GM04503 (cell line): Measurements from ENCODE around the gene NXPH1.
A peak's percentile ranks its signal among the peaks of the same experiment; 100 is the strongest.

Experiments
- DNase-seq: peaks from one replicate; pipeline ENCODE4 v3.0.0-alpha.2; 2012; ENCODE audit warnings: low read depth

NXPH1 gene

DNA sequence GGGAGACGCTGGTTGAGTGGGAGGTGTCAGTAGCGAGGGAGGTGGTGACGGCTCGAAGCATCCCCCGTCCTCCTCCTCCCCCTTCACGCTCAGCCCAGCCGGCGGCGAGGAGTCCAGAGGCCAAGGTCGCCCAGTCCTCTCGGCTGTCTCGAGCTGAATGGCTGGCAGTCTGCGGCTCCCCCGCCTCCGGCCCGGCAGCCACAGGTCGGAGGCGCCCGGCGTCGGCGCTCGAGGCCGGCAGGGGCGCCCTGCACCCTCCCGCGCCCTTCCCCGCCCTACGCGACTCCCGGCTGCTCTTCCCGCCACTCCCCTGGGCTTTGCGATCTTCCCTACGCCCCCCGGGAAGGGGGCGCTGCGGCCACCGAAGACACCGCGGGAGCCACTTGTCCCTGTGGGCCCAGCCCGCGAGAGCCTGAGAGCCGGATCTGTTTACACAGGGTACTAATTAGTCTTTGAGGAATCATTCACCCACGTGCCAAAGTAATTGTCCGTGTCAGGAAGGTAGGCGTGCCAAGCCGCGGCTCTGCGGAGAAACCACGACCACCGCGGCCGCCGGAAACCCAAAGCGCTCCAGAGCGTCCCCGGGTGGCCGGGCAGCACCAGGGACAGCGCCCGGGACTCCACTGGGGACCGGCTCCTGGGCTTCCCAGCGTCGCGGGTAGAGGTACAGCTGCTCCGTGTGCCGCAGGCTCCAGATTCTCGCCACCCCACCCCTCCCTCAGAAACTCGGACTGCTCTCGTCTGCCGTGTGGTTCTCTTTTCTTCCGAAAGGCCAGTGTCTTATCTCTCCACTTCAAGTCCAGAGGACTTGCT is at the start of gene NXPH1:
Gene NXPH1, plus strand, starts transcription at position 133 of the 813 bp plus-strand sequence.
- no peak for DNase-seq

DNA sequence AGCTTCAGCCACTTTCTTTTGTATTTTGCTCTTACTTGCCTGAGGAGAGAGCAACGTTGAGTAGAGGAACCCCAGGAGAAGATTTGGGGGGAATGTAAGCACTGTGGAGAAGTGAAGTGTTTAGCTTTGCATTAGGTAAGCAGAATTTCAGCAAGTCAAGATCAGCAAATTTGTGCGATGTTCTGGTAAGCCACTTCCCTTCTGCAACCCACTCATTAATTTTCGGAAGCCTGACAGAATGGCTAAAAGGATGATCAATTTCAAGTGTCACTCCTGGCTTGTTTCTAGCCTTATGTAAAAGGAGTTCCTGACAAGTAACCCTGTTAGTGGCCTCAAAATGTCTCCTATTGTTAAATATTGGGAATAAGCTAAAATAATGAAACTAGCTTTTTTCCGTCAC is 48.5 kb upstream of the NXPH1 start:
- no peak for DNase-seq

DNA sequence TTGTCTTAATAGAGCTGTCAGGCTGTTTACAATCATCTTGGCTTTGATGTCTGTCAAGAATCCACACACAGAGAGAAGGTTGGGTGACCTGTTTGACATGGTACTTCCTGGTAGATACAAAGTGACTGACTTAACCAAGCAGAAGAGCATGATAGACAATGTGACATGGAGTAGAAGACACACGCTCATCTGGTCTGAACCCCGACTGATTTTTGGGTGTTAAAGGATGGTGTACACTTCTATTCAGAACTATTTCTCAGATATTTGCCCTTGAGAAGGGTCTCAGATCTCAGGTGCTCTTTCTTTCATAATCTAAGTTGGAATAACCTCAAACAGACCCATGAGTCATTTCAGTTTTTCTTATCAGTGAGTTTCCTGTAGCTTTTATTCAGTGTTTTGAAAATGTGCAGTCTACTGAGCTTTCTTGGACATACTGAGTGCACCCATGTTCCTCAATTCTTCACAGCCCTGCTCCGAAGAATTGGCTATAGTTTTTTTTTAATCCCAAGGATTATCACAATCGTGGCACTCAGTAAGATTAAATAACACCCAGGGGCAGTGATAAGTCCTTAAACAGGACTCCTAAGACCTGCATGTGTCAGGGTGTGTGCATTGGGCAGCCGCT is 46.4 kb upstream of the NXPH1 start:
- no peak for DNase-seq

DNA sequence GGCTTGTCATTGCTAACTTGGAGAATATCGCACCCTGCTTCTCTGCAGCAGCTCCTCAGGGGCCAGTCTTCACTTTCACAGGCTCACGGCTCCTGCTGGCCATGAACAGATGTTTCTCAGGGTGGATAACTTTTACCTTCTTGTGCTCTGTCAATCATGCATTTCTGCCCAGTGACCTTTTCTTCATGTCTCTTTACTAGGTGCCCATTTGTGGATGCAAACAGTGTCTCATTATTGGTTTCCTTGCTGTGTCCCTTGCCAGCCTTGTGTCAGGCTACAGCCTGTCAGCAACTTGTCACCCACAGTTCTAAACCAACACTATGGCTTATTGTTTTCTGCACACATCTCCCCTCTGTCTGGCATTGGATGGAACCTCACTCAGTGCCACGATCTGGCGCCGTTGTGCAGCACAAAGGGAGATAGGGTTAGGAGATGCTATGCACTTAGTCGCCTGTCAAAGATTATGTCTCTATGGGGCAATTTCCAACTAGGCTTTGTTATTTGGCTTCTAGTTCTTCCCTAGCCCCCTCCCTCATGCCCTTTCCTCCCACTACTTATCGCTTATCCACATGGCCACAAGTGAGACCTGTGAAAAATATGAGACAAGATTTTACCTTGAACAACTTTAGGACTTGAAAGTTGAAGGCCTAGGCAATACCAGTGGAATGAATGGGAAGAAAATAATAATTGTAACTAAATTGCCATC is 45.7 kb upstream of the NXPH1 start:
- no peak for DNase-seq

DNA sequence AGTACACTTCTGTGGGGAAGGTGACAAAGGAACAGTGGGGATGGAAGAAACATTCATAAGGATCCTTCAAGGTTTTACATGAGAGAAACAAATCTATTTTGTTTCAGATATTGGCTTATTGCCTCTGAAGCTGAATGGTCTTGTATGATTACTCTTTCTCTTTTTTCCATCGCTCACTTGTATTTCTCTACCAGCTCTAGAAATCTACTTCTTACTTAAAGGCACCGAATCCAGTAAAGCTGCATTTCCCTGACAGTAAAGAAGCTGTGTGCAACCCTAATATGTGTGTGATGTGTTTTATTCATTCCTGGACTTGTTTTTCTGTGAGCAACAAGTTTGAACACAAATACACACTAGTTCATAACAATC is 45.2 kb upstream of the NXPH1 start:
- DNase-seq, result no peak

DNA sequence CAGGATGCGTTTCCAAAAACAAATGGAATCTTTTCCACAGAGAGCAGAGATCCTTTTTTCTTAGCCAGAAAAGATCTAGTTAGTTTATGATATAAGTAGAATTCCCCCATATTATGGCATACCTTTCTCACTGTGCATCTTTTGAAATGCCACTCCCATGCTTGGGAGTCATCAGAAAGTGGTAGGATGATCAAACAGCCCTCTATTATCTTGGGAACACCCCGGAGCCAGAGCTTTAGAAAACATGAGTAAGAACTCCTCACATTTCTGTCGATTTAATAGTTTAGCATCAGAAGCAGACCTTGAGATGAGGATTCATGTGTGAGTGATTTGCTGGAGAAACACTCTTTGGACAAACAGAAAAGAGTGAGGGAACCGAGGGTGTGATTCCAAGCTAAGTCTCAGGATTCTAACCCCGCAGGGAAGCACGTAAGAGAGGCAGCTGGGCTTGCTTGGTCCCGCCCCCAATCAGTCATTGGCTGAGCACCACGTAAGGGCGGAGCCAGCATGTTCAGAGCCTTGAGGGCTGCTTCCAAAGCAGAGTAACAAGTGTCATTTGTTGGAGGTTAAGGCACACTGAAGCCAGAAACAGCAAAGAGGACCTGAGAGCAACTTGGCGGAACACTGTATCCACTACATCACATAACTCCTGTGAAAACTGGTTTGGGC is 43.7 kb upstream of the NXPH1 start:
- no peak for DNase-seq

DNA sequence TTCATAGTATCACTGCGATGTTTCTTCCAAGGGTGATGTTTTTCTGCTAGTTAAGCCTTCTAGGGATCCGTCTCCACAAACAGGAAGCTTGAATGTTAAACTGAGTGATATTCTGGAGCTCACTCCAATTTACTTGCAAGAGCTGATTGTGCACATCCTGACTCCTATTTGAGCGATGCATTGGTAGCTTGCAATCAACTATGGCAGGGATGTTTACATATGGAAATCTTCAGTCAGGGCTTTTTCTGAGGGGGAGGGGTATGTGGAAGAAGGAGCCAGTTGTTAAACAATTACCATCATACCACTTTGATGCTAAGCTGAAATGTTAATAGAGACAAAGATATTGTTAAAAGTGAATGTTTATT is 43.2 kb upstream of the NXPH1 start:
- DNase-seq, result no peak

DNA sequence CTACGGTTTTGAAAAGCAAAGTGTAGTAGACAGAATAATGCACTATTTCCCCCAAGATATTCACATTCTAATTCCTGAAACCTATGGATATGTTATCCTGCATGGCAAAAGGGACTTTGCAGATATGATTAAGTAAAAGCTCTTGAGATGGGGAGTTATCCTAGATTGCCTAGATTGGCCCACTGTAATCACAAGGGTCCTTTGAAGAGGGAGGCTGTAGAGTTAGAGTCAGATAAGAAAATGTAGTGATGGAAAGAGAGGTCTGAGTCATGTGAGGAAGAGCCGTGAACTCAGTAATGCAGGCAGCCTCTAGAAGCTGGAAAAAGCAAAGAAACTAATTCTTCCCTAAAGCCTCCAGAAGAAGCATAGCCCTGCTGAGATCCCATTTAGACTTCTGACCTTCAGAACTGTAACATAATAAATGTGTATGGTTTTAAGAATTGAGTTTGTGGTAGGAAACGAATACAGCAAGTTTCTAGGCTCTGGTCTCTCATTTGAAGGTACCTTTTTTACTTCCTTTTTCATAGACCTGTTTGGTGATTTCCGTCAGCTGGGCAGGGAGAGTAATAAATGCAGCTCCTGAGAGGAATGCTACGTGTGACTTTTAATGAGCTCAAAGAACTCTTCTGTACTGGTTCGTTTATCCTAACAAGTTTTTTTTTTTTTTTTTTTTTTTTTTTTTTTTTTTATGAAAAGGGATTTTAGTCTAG is 41.9 kb upstream of the NXPH1 start:
- DNase-seq, result no peak

DNA sequence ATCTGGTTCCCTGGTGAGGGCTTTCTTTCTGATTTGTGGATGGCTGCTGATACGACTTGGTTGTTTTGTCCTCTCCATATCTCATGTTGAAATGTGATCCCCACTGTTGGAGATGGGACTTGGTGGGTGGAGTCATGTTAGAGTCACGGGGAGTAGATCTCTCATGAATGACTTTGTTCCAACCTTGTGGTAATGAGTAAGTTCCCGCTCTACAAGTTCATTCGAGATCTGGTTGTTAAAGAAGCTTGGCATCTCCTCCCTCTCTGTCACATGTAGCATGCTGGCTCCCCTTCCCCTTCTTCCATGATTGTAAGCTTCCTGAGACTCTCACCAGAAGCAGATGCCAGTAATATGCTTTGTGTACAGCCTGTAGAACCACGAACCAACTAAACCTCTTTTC is 37.1 kb upstream of the NXPH1 start:
- DNase-seq, result no peak

DNA sequence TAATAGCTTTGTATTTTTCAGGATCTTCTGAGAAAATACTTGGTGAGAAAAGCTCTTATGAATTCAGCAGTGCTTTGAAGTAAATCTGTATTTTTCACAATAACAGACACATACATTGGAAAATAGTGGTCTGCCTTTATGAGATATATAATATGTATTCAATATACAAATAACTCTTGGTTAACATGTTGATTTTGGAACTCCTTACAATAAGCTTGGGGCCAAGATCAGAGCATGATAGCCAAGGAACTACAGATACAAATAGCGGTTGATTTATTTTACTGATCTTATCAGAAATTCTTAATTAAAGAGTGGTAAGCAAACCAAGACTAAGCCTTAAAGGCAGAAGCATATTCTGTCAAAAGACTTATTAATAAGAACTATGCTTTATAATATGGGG is 24.5 kb upstream of the NXPH1 start:
- DNase-seq, result no peak

DNA sequence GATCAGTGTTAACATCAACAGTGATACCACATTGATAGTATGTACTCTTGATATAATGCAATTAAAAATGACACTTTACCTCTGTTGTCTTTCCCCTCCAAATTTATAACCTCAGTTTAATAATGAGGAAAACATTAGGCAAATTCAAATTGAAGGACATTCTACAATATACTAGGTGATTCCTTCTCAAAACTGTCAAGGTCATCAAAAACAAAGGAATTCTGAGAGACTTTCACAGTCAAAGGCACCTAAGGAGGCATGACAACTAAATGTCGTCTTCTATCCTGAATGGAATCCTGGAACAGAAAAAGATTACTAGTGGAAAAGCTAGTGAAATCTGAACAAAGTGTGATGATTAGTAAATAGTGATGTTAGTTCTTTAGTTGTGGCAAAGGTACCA is 22.3 kb upstream of the NXPH1 start:
- DNase-seq, result no peak

DNA sequence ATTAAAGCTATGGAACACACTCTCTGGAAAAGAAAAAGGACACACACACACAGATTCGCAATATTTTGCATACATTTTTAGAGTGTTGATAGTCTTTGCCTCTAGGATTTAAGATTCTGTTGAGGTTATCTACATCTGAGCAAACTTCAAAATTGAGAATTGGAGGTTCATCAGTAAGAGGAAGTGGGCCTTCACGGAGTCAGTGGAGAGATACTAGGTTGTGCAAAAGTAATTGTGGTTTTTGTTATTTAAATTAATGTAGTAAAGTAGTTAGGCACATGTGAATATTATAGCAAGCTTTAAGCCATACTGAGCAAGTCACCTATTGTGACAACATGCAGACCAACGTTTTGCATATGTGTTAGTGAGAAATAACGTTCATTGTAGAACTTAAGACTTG is 19.8 kb upstream of the NXPH1 start:
- DNase-seq, result no peak

DNA sequence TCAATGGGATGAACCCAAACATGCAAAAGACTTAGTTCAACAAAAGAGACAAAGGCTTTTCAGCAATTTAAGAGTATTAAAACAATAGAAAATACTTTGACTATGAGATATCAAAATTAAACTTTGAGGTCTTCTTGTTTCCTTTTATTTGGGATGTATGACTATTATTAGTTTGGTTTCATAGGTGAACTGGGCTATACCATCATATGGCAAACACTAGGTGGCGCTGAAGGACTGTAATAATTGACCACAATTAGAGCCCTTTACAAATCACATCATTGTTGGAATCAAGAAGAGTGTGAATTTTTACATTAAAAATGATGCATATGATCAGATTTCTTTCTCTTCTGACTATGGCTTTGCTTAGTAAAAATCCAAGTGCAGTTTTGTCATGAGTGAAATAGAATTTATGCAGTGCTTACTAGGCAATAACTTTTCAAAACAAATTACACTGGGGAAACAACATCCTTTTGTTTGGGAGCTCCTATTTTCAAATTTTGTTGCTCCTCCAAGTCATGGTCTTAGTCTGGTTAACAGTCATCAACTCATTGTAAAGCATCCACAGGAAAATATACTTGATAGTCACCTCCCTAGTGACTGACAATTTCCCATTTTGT is 14.7 kb upstream of the NXPH1 start:
- peak; percentile 2 for DNase-seq

DNA sequence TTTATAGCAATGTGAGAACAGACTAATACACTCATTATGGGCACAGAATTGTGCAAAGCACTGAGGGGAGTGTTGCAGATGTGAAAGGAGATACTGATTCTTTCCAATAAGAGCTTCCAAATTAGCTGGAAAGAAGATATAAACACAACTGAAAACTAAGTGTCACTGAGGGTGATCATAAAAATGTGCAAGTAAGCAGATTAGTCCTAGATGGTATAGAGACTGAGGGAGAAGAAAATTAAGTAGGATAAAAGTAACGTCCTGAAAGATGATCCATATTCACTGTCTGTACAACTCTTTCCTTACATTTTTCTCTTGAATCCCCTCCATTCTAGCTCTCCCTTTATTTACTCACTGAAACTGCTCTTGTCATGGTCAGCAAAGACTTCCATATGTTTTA is 11.2 kb upstream of the NXPH1 start:
- DNase-seq, result no peak

DNA sequence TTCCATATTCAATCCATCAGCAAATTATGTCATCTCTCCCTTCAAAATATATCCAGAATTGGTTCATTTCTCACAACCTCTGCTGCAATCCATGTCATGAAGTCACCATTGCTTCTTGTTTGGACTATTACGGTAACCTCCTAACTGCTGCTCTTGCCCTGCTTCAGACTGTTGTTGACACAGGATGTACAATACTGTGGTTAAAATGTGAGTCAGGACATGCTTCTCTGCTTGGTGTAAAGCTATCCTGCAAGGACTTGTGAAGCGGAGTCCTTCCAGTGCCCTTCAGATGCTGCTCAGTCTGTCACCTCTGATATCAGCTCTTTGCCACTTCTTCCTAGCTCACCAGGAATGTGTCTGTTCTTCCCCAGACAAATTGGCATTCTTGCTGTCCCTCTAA is 10.4 kb upstream of the NXPH1 start:
- no peak for DNase-seq

DNA sequence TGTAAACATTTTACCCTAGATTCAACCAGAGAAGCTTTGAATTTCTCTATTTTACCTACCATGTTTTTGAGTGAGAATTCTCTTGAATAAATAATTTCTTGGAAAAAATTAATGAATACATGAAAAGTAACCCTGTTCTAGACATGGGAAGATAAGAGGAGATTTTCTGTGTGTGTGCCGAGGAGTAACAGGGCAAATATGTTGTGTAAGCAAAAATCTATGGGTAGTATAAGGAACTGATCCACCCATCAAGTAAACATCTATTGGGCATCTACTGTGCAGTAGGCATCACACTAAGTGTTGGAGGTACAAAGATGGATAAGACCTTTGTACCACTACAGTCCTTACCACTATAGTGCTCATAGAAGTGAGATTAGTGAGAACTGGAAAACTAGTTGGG is 8.2 kb upstream of the NXPH1 start:
- DNase-seq, result no peak

DNA sequence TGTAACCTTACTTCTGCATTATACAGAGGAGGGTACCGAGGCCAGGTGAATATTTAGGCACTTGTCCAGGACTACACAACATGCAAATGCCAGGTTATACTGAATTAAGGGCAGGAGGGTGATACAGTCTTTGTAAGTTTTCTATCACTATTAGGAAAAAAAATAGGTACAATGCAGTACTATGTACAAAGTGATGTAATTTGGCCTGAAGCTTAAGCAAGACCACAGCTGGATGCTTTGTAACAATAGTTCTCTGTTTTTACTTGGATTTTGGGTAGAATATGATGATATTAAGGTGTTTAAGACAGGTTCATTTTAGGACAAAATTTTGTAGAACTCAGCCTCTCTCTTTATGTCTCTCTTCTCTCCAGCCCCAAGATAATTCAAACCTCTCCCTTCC is 2.8 kb upstream of the NXPH1 start:
- no peak for DNase-seq

DNA sequence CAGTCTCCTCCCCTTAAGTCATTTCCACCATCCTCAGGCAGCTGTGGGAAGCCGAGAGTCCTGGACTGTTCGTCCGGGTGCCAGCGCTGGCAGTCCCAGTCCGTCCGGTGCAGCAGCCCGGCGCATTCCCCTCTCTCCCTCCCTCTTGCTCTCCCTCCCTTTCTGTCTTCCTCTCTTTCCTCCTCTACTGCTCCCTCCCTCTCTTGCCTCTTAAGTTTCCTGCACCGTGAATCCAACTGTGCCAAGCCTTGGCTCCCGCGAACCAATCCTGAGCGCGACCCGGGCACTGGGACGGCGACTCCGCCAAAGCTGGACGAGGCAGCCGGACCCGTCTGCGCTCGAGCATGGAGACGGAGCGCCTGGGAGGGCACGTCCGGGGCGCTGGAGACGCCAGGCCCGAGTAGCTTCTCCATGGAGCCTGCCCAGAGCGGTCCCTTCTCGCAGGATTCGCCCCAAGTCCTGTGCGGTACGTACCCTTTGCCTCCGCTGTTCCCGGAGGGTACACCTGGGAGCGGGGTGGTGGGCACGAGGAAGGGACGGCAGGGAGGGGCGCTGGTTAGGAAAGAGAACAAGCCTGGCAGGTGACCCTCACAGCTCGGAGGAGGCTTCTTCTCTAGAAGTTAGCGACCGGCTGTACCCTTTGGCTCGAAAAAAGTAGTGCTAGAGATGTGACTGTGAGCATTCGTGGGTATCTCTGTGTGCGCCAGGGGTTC is 1.0 kb downstream of the NXPH1 start:
- no peak for DNase-seq

DNA sequence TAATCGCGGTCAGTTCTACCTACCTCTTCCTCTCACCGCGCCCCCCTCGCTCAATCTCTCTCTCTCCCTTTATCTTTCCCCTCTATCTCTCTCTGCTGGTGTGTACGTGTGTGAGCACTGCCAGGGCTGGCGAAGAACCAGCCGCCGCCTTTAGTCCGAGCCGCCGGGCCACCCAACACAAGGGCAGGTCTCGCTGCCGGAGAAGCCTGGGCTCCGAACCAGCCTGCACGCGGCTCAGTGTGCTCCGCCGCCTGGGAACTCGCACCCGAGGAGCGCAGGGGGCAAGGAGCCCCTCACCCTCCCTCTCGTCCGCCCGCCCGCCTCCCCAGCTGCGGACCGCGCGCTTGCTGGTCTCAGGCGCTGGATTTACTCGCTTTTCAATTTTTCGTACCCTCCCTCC is 1.7 kb downstream of the NXPH1 start:
- no peak for DNase-seq

DNA sequence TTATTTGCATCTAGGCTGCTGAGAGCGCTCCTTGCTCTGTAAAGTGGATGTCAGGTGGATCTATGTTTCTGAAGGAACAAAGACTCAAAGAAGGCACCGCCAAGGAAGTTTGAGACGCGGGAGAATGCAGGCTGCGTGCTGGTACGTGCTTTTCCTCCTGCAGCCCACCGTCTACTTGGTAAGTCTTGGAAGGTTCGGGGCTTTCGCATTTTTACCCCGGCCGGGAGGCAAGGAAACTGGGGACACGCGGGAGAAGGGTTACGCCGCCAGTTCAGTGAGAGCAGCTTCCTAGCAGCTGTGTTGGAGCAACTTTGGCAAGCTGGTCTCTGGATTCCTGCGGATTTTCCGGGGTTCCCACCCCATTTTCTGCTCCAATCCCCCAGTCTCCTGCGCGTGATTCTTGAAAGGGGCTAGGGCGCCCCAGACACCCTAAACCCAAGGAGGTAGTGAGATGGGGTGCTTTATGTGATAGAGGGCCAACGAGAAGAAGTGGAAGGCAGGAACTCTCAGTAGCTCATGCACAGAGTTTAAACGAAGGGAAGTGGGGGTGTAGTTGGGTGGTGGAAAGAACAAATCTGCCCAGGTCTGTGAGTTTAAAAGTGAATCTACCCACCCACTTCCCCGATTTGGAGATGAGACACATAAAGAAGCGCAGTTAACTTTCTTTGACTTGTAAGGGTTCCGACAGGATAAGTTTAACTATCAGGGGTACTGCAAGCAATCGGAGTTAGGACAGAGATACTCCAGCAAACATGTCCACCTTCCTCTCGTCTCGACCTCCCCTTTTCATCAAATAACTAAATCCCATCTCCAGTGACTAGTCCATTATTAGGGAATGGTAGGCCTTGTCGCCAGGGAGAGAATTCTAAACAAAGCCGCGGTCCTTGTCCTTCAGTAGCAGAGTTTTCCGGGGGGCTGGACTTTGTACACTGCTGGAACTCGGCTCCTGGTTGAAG is 2.5 kb downstream of the NXPH1 start:
- DNase-seq, result no peak
